A673 (cell line): ENCODE results near the gene ALKBH4. TPM values are rescaled to one million over a fixed set of nuclear protein-coding genes. Genes with fewer than 3 reads are reported as not detected.

Source experiments
- BruUV-seq: library from RNA; stranded (reverse); fragments of 400-500 nt; replicated peaks from 2 replicates; lab custom pipeline; 2021; lab: Mats Ljungman, UMichigan
- CTCF ChIA-PET: fragments of 300-600 bp; sonication (Branson Sonifier 250); formaldehyde crosslinking; loops from one replicate; lab custom pipeline; 2022; ENCODE audit warnings: antibody characterized with exemption; lab: Charles Lee
- POLR2A ChIA-PET: fragments of 300-600 bp; sonication (Branson Sonifier 250); formaldehyde crosslinking; loops from one replicate; lab custom pipeline; 2022; ENCODE audit warnings: antibody characterized with exemption; ENCODE audit not compliant: low non-redundant PET; lab: Charles Lee
- DNase-seq: peaks from one replicate; pipeline ENCODE4 v3.0.0-alpha.2; 2015; ENCODE audit warnings: low spot score
- H3K27ac ChIP-seq: fragments of 200-600 bp; sonication (generic); 2 replicates; pipeline ENCODE4 v1.5.1; 2016; ENCODE audit warnings: mixed run types, low read depth, mild to moderate bottlenecking, mixed read lengths, antibody characterized with exemption, low read length; ENCODE audit not compliant: poor library complexity, severe bottlenecking
- H3K27me3 ChIP-seq: fragments of 200-600 bp; sonication (generic); replicated peaks from 2 replicates; pipeline ENCODE4 v1.6.1; 2017; ENCODE audit warnings: mixed run types, low read depth, mild to moderate bottlenecking, mixed read lengths, antibody characterized with exemption, low read length; ENCODE audit not compliant: insufficient read depth, poor library complexity
- H3K36me3 ChIP-seq: fragments of 200-600 bp; sonication (generic); 2 replicates; pipeline ENCODE4 v1.6.1; 2016; ENCODE audit warnings: mixed run types, mild to moderate bottlenecking, mixed read lengths, antibody characterized with exemption, low read length; ENCODE audit not compliant: insufficient read depth, poor library complexity, severe bottlenecking
- H3K4me1 ChIP-seq: fragments of 200-600 bp; sonication (generic); 2 replicates; pipeline ENCODE4 v1.6.1; 2017; ENCODE audit warnings: mixed run types, mild to moderate bottlenecking, mixed read lengths, antibody characterized with exemption, low read length; ENCODE audit not compliant: insufficient read depth, poor library complexity, severe bottlenecking
- H3K4me3 ChIP-seq: fragments of 200-600 bp; sonication (generic); 2 replicates; pipeline ENCODE4 v1.5.1; 2016; ENCODE audit warnings: low read depth, mixed run types, mild to moderate bottlenecking, mixed read lengths, low read length; ENCODE audit not compliant: poor library complexity, severe bottlenecking
- H3K9me3 ChIP-seq: fragments of 200-600 bp; sonication (generic); 2 replicates; pipeline ENCODE4 v1.6.1; 2016; ENCODE audit warnings: mixed run types, low read depth, mild to moderate bottlenecking, mixed read lengths, antibody characterized with exemption, low read length; ENCODE audit not compliant: poor library complexity, severe bottlenecking
- CTCF ChIP-seq: fragments of 300-800, 200-600 bp; sonication (generic); conservative IDR thresholded peaks from 2 replicates; pipeline ENCODE4 v1.5.1; 2017; ENCODE audit warnings: low read depth, mild to moderate bottlenecking, antibody characterized with exemption, low read length, moderate library complexity, mixed read lengths
- EZH2 ChIP-seq: fragments of 200-600 bp; sonication (generic); IDR thresholded peaks from 2 replicates; pipeline ENCODE4 v1.6.1; 2017; ENCODE audit warnings: borderline replicate concordance, low read depth, mild to moderate bottlenecking, mixed read lengths, antibody characterized with exemption, low read length; ENCODE audit not compliant: poor library complexity, severe bottlenecking
- intact Hi-C: fragments of 100-400 bp; cut with micrococcal nuclease; formaldehyde crosslinking; loops from one replicate; pipeline ENCODE4 v1.10.0; 2022; ENCODE audit not compliant: unreplicated experiment
- total RNA-seq: library from RNA; stranded (reverse); gene quantifications from 2 replicates; pipeline ENCODE4 v1.2.3, GENCODE V29; 2021

ALKBH4 gene
- total RNA-seq, 1 experiment from 2014 or later, result 17.0 TPM

GRCh38 chr7:102472126-102473041, 7.7 kb upstream of the ALKBH4 start:
- peaks cover 26% of the 10 kb centered on the region for H3K36me3 ChIP-seq
- H3K4me3 ChIP-seq, result no peak overlapping the region
- BruUV-seq, result TSS peak; percentile 31
- TF ChIP-seq CTCF, result no peak
- no peak overlapping the region for H3K27ac ChIP-seq
- POLR2A ChIA-PET, result no interaction called here
- no peak for DNase-seq
- intact Hi-C loops, result no loop called here
- H3K9me3 ChIP-seq, result no peaks in the 10 kb centered on the region
- CTCF ChIA-PET, result no interaction called here
- no peaks in the 10 kb centered on the region for H3K27me3 ChIP-seq
- no peaks in the 10 kb centered on the region for H3K4me1 ChIP-seq

- POLR2A ChIA-PET, result no interaction called here
Measured at GRCh38 chr7:102471791-102472125, 7.1 kb upstream of the ALKBH4 start.

GRCh38 chr7:102469972-102470825, 5.5 kb upstream of the ALKBH4 start:
- Histone ChIP-seq H3K27me3 (no peaks in the 10 kb centered on the region), H3K9me3 (no peaks in the 10 kb centered on the region), H3K36me3 (peaks cover 26% of the 10 kb centered on the region), H3K4me1 (peaks cover 6% of the 10 kb centered on the region), H3K27ac (no peak overlapping the region), H3K4me3 (no peak overlapping the region)
- ChIA-PET CTCF (no interaction called here), POLR2A (no interaction called here)
- no TSS peak for BruUV-seq
- TF ChIP-seq EZH2, result no peak
- TF ChIP-seq CTCF, result no peak
- intact Hi-C loops, result no loop called here
- no peak for DNase-seq

More at GRCh38 chr7:102471791-102472125, 7.1 kb upstream of the ALKBH4 start:
- BruUV-seq, result no TSS peak
- H3K27ac ChIP-seq, result no peak overlapping the region
- H3K4me1 ChIP-seq, result no peaks in the 10 kb centered on the region
- H3K36me3 ChIP-seq, result peaks cover 26% of the 10 kb centered on the region
- DNase-seq, result no peak
- no peaks in the 10 kb centered on the region for H3K27me3 ChIP-seq
- intact Hi-C loops, result no loop called here
- no peaks in the 10 kb centered on the region for H3K9me3 ChIP-seq
- CTCF ChIA-PET, result no interaction called here
- H3K4me3 ChIP-seq, result no peak overlapping the region
- TF ChIP-seq EZH2 (no peak), CTCF (no peak)
